AG09319 (cell line): ENCODE data around the gene KCNJ9.

Experiments used
- DNase-seq: peaks from one replicate; pipeline ENCODE4 v3.0.0-alpha.2; 2010; ENCODE audit warnings: low read depth; ENCODE audit errors: extremely low read depth
- TF ChIP-seq, protein P1 (sequence below): IDR thresholded peaks from 2 replicates; pipeline ENCODE4 v1.5.1; 2011; ENCODE audit warnings: low read depth, mild to moderate bottlenecking, inconsistent platforms, low read length, moderate library complexity

KCNJ9 gene

DNA sequence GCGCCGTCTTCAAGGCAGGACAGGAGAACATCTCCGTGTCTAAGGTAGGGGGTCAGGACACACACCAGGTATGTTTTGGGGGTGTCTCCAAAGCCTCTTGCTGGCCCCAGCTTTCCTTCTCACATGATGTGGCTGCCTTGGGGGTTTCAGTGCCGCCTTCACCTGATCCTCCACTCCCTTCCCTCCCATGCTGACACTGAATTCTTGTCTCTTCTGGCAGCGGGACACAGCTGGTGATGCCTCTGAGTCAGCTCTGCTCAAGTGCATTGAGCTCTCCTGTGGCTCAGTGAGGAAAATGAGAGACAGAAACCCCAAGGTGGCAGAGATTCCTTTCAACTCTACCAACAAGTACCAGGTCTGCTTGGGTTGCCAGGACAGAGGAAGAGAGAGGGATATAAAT, 47.7 kb downstream of the KCNJ9 start:
- no peak for DNase-seq
- TF ChIP-seq, protein P1, sequence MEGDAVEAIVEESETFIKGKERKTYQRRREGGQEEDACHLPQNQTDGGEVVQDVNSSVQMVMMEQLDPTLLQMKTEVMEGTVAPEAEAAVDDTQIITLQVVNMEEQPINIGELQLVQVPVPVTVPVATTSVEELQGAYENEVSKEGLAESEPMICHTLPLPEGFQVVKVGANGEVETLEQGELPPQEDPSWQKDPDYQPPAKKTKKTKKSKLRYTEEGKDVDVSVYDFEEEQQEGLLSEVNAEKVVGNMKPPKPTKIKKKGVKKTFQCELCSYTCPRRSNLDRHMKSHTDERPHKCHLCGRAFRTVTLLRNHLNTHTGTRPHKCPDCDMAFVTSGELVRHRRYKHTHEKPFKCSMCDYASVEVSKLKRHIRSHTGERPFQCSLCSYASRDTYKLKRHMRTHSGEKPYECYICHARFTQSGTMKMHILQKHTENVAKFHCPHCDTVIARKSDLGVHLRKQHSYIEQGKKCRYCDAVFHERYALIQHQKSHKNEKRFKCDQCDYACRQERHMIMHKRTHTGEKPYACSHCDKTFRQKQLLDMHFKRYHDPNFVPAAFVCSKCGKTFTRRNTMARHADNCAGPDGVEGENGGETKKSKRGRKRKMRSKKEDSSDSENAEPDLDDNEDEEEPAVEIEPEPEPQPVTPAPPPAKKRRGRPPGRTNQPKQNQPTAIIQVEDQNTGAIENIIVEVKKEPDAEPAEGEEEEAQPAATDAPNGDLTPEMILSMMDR, result no peak

DNA sequence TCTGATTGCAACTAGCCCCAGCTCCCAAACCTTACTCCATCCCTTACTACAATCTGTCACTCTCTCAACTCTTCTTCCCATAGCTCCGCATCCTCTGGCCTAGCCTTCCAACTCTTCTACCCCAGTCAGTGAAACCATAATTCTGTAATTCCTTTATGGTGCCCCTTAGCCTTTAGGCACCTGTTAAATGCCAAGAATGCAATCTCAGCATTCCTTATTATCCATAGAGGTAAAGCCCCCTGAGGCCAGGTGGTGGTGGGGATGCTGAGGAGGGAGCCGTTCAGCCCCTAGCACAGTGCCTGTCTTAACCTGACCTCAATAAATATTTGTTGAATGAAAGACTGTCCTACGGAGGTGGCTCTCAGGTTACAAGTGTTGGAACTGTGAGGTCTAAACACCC, 48.2 kb downstream of the KCNJ9 start:
- TF ChIP-seq, protein P1, result no peak
- DNase-seq, result no peak

DNA sequence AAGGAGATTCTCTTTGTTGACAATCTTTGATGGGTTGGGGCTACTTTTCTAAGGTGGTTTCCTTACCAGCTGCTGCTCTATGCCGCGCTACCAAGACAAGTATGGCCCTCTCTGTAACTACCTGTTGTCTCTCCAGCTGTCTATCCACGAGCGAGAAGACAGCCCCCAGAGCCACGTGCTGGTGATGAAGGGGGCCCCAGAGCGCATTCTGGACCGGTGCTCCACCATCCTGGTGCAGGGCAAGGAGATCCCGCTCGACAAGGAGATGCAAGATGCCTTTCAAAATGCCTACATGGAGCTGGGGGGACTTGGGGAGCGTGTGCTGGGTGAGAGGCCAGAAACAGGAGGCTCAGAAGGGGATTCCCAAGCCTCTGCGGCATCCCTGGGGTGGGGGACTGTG, 48.6 kb downstream of the KCNJ9 start:
- DNase-seq, result no peak
- TF ChIP-seq, protein P1, result no peak

DNA sequence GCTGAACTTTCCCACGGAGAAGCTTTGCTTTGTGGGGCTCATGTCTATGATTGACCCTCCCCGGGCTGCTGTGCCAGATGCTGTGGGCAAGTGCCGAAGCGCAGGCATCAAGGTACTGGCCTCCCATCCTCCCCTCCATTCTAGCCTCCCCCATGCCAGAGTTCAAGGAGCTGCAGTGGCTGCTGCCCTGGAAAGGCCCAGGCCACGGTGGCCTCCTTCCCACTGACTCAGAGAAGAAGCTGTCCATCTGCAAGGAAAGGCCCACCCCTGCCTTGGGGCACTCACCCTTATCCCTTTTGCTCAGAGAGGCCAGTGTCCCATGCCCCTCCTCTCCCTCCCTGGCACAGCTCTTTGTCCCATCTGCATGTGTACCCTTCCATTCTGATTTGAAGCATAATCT, 49.1 kb downstream of the KCNJ9 start:
- no peak for DNase-seq

DNA sequence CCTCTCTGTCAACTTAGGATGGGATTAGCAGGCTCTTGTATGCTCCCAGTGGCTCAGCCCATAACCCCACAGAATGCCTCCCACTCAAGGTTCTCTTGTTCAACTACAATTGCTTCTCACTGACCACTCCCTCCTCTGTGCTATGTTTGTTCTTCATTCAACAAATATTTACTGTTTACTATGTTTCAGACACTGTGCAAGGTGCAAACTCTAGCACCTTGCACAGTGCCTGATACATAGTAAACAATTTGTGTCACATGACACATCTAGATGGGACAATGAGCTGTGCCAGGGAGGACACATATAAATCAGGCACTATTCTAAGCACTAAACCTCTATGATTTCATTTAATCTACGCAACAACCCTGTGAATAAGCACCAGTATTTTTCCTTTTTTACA, 49.6 kb downstream of the KCNJ9 start:
- no peak for DNase-seq
- TF ChIP-seq, protein P1, result no peak

More for the DNA sequence above, 49.1 kb downstream of the KCNJ9 start:
- TF ChIP-seq, protein P1, result no peak

DNA sequence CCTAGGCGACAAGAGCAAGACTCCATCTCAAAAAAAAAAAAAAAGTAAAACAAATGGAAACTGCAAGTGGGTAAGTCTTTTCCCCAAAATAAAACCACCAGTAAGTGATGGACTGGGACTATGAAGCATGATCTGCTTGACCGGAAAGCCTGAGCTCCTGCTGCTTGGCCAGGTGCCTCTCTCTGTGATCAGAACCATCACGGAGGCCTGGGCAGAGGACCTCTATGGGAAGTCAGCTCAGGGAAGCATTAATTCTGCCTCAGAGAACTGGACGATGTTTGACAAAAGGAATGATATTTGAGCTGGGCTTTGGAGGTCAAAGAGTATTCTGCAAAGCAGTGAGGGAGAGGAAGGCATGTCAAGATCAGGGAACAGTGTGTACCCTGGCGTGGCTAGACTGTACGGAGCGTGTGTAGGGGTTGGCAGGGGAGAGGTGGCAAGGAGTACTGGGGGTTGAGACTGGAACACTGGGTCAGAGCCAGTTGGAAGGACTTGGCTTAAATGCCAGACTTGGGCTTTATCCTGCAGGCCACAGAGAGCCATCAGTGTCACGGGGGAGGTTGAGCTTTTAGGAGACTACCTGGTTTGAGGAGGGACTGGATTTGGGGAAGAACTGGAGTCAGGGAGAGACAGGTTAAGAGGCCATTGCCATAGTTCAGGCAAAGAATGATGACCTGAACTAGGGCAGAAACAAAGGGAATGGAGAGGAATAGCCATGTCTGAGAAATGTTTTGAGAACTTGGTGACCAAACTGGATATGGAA, 50.6 kb downstream of the KCNJ9 start:
- TF ChIP-seq, protein P1, result no peak
- no peak for DNase-seq

DNA sequence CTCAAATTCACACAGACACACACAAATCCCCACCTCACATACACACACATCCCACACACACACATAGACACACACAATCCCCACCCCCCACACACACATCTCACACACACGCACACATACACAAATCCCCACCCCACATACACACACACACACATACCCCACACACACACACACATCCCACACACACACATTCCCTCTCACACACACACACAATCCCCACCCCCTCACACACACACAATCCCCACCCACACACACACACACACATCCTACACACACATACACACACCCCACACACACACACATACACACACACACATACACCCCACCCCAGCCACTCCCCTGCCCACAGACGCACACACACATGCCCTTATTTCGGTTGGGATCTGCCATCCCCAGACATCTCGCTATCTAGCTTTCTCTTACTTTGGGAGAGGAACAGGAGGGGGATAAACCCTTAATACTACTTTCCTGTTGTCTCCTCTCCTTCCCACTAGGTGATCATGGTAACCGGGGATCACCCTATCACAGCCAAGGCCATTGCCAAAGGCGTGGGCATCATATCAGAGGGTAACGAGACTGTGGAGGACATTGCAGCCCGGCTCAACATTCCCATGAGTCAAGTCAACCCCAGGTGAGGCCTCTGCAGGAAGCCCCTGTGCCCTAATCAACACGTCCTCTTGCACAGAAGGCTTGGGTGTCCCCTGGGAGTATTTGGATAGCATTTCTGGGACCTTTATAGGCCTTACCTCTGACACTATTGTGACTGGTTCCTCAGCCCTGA, 52.8 kb downstream of the KCNJ9 start:
- TF ChIP-seq, protein P1, result no peak
- no peak for DNase-seq
